H1 (cell line): Measurements from ENCODE around the gene TREM1.

Source experiments
- GABPA ChIP-seq: IDR thresholded peaks from 2 replicates; pipeline ENCODE4 v1.6.1; 2011; ENCODE audit warnings: mild to moderate bottlenecking, low read length, moderate library complexity, borderline replicate concordance; ENCODE audit not compliant: insufficient read depth
- POLR2A ChIP-seq, 2 experiments: IDR thresholded peaks; 1 replicate in 1 of 2; 2 replicates in 1 of 2; pipeline ENCODE4 v1.6.1; 2011; ENCODE audit warnings: low read depth in 2 of 2, low read length in 2 of 2, mild to moderate bottlenecking in 2 of 2; ENCODE audit errors: control extremely low read depth in 1 of 2
- SP4 ChIP-seq: IDR thresholded peaks from 2 replicates; pipeline ENCODE4 v1.6.1; 2012; ENCODE audit warnings: low read length, inconsistent platforms
- TF ChIP-seq, protein P1 (sequence below), 3 experiments: IDR thresholded peaks; 1 replicate in 2 of 3; 2 replicates in 1 of 3; pipeline versions ENCODE4 v1.5.1 to v1.6.1; 2011; ENCODE audit warnings: low read length in 3 of 3, mild to moderate bottlenecking in 3 of 3, inconsistent platforms in 2 of 3, low read depth in 1 of 3, moderate library complexity in 1 of 3; ENCODE audit not compliant: insufficient read depth in 1 of 3; ENCODE audit errors: control extremely low read depth in 1 of 3

DNA sequence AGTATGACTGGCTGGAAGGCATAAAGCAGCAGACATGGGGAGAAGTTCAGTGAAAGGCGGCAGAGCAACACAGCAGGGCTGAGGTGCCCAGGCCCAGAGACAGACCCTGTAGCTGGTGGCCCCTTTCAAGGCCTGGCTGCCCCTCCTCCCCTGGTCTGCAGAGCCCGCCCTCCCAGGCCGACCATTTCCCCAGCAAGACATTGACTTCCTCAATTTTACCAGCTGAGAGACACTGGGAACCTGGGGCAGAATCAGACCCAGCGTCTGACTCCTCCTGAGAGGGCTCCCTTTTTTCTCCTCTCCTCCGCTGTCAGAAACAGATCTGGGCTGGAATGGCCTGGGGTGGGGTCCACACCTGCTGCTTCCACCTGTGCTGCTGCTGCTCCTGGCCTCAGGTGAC lies 58.4 kb downstream of the TREM1 start, which contains the start of gene TREML4:
- TF ChIP-seq GABPA (no peak), POLR2A (IDR thresholded peaks at IDR 0.05; ENCODE audit: control extremely low read depth in 1 of 2, low read depth in 2 of 2, low read length in 2 of 2) (no peak), SP4 (no peak)
- TF ChIP-seq, protein P1, sequence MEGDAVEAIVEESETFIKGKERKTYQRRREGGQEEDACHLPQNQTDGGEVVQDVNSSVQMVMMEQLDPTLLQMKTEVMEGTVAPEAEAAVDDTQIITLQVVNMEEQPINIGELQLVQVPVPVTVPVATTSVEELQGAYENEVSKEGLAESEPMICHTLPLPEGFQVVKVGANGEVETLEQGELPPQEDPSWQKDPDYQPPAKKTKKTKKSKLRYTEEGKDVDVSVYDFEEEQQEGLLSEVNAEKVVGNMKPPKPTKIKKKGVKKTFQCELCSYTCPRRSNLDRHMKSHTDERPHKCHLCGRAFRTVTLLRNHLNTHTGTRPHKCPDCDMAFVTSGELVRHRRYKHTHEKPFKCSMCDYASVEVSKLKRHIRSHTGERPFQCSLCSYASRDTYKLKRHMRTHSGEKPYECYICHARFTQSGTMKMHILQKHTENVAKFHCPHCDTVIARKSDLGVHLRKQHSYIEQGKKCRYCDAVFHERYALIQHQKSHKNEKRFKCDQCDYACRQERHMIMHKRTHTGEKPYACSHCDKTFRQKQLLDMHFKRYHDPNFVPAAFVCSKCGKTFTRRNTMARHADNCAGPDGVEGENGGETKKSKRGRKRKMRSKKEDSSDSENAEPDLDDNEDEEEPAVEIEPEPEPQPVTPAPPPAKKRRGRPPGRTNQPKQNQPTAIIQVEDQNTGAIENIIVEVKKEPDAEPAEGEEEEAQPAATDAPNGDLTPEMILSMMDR (IDR thresholded peaks at IDR 0.05; ENCODE audit: control extremely low read depth in 1 of 3, insufficient read depth in 1 of 3, low read depth in 1 of 3, low read length in 3 of 3), result no peak
